Upper lobe of left lung (tissue), 6 donors: Measurements from ENCODE around the gene SYNGAP1. TPM values are rescaled to one million over a fixed set of nuclear protein-coding genes. Genes with fewer than 3 reads are reported as not detected.
A peak's percentile ranks its signal among the peaks of the same experiment; 100 is the strongest.

Experiments used
- ATAC-seq, 2 donors: fragments of 200-7000 bp; cut with Tn5 transposase; one replicate each; pipeline ENCODE4 v1.9.1; 2022; ENCODE audit warnings: mild to moderate bottlenecking in 2 of 2, moderate library complexity in 2 of 2; ENCODE audit not compliant: low FRiP score in 2 of 2
- DNase-seq, 2 donors: peaks; one replicate each; pipeline ENCODE4 v3.0.0-alpha.2; 2019 to 2020
- H3K27ac ChIP-seq, 4 donors: fragments of 200-600 bp; sonication (generic); one replicate each; pipeline ENCODE4 v1.5.1; 2016 to 2019
- H3K27me3 ChIP-seq, 4 donors: fragments of 200-600 bp; sonication (generic); one replicate each; pipeline ENCODE4 v1.5.1; 2017 to 2019
- H3K36me3 ChIP-seq, 4 donors: fragments of 200-600 bp; sonication (generic); one replicate each; pipeline ENCODE4 v1.5.1; 2016 to 2019
- H3K4me1 ChIP-seq, 4 donors: fragments of 200-600 bp; sonication (generic); one replicate each; pipeline ENCODE4 v1.5.1; 2018 to 2019
- H3K4me3 ChIP-seq, 4 donors: fragments of 200-600 bp; sonication (generic); one replicate each; pipeline ENCODE4 v1.5.1; 2017 to 2019; ENCODE audit warnings: mild to moderate bottlenecking in 2 of 4, moderate library complexity in 1 of 4
- H3K9me3 ChIP-seq, 4 donors: fragments of 200-600 bp; sonication (generic); one replicate each; pipeline ENCODE4 v1.5.1; 2018 to 2019
- EP300 ChIP-seq, 4 donors: sonication (generic); formaldehyde crosslinking; IDR thresholded peaks; one replicate each; pipeline ENCODE4 v1.5.1; 2017; ENCODE audit warnings: antibody characterized with exemption in 4 of 4, control low read depth in 2 of 4
- POLR2A ChIP-seq, 4 donors: fragments of 450-650 bp; IDR thresholded peaks; one replicate each; pipeline ENCODE4 v1.5.1; 2016 to 2017; ENCODE audit warnings: antibody characterized with exemption in 4 of 4, mild to moderate bottlenecking in 2 of 4
- POLR2AphosphoS5 ChIP-seq, 2 donors: sonication (generic); formaldehyde crosslinking; IDR thresholded peaks; one replicate each; pipeline ENCODE4 v1.5.1; 2017; ENCODE audit warnings: antibody characterized with exemption in 2 of 2
- WGBS, 2 donors: methylation state at CpG; one replicate each; pipeline ENCODE4 v1.1.5; 2017 to 2018; 5-methylcytosine and 5-hydroxymethylcytosine counted together
- total RNA-seq, 6 donors: library from RNA; depleted of rRNA in 4 of 6; stranded (reverse); fragments of >200 nt in 4 of 6; gene quantifications; one replicate each; pipeline versions ENCODE4 v1.1.0 to v1.2.1, GENCODE V29; 2016 to 2021
- TF ChIP-seq, protein P1 (sequence below), 6 experiments: fragments of 450-650 bp in 4 of 6; fragments of 200-600 bp in 2 of 6; sonication (generic) in 2 of 6; IDR thresholded peaks; one replicate each; pipeline ENCODE4 v1.5.1; 2016 to 2019; ENCODE audit warnings: antibody characterized with exemption in 6 of 6
- donor health status: DM: no; HTN: no; CAD: no; lungs with moderate emphysema.
- donor health status: DM: no; HTN: yes; CAD: no; lungs with severe emphysema.

Gene SYNGAP1
- total RNA-seq, 6 donors from 2014 or later, result 8.2 to 57.6 (median 19.5) TPM

DNA sequence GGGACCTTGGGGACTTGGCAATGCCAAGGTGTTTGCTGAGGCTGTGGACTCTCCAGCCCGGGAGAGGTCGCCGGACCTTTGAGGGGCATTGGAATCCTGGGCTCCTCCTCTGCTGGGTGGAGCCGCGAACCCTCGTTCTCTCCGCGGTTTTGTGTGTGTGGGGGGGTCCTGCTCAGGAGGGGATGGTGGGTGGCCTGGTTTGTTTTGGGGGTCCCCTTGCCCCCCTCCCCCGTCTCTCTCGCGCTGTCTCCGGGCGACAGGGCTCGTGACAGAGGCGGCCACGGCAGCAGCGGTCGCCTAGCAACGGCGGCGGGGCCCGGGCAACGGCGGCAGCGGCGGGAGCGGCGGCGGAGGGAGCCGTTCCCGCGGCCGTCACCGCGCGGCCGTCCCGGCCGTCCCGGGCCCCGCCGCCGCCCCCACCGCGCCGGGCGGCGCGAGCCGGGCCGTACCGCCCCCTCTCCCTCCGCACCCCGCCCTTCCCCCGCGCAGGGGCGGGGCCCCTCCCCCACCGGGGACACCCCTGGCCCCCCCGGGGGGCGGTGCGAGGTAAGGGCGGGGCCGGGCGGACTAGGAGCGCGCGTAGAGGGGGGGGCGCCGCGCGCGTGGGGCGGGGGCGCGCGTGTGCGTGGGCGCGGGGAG lies 7.8 kb downstream of the SYNGAP1 start:
- Histone ChIP-seq H3K27me3 (no peaks in the 10 kb centered on the region), H3K4me1 (peaks cover 44 to 70% (median 62%) of the 10 kb centered on the region in 4 donors), H3K36me3 (no peaks in the 10 kb centered on the region), H3K27ac (peak overlapping the region; percentile 55 to 97 (median 94)), H3K9me3 (no peaks in the 10 kb centered on the region), H3K4me3 (peak overlapping the region; percentile 36 to 69 (median 60))
- DNase-seq (peak; percentile 69 to 93), ATAC-seq (no peak)
- WGBS, 2 donors, result 0% methylated on average over 10 of the region's 79 CpGs; no CpG with 5 or more reads in 1 of the 2 donors
- TF ChIP-seq POLR2A (IDR thresholded peaks at IDR 0.05) (no peak), EP300 (IDR thresholded peaks at IDR 0.05) (no peak), POLR2AphosphoS5 (IDR thresholded peaks at IDR 0.05) (no peak)
- TF ChIP-seq, protein P1, sequence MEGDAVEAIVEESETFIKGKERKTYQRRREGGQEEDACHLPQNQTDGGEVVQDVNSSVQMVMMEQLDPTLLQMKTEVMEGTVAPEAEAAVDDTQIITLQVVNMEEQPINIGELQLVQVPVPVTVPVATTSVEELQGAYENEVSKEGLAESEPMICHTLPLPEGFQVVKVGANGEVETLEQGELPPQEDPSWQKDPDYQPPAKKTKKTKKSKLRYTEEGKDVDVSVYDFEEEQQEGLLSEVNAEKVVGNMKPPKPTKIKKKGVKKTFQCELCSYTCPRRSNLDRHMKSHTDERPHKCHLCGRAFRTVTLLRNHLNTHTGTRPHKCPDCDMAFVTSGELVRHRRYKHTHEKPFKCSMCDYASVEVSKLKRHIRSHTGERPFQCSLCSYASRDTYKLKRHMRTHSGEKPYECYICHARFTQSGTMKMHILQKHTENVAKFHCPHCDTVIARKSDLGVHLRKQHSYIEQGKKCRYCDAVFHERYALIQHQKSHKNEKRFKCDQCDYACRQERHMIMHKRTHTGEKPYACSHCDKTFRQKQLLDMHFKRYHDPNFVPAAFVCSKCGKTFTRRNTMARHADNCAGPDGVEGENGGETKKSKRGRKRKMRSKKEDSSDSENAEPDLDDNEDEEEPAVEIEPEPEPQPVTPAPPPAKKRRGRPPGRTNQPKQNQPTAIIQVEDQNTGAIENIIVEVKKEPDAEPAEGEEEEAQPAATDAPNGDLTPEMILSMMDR (IDR thresholded peaks at IDR 0.05), result no peak

DNA sequence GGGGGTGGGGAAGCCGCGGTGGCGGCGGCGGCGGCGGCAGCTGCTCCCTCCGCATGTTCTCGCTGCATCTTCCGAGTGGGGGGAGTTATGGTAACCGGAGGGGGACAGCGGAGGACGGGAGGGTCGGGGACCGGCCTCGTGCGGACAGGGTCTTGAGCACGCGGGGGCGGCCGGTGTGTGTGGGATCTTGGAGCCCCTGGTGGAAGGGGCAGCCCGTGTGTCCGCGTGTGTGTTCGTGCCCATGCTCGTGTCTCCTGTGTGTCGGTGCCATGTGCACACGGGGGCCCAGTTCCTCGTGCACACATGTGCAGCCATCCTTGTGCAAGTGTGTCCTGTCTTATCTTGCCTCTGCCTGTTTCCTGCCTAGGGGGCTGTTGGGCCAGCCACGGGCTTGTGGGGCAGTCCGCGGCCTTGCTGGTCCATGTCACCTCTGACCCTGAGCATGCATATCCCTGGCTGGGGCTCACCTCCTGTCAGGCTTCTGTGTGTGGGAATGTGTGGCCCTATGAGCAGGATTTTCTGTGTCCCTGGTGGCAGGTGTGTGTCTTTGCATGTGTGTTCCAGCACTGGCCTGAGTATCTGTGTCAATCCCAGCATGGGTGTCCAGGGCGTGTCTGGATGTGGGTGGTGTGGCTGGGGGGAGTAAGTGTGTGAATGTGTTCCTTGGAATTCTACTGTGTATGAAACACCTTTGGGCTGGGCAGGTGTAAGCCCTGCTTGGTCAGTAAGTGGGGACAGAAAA lies 8.5 kb downstream of the SYNGAP1 start:
- no peaks in the 10 kb centered on the region for H3K36me3 ChIP-seq
- TF ChIP-seq, protein P1 (IDR thresholded peaks at IDR 0.05), result peak; percentile 12 to 64 (median 40)
- peak in 1 of 2 donors; percentile 37 for TF ChIP-seq POLR2AphosphoS5 (IDR thresholded peaks at IDR 0.05)
- no peak for TF ChIP-seq POLR2A (IDR thresholded peaks at IDR 0.05)
- no peak for TF ChIP-seq EP300 (IDR thresholded peaks at IDR 0.05)
- H3K27me3 ChIP-seq, result no peaks in the 10 kb centered on the region
- no peak for ATAC-seq
- H3K4me3 ChIP-seq, result peak overlapping the region in 3 of 4 donors; percentile 54 to 69 (median 66)
- no peaks in the 10 kb centered on the region for H3K9me3 ChIP-seq
- peak overlapping the region; percentile 44 to 95 (median 71) for H3K27ac ChIP-seq
- DNase-seq, result peak in 1 of 2 donors; percentile 28
- peaks cover 44 to 70% (median 62%) of the 10 kb centered on the region in 4 donors for H3K4me1 ChIP-seq
- WGBS, 2 donors, result 4 to 12% methylated on average over 17 to 18 of the region's 33 CpGs

DNA sequence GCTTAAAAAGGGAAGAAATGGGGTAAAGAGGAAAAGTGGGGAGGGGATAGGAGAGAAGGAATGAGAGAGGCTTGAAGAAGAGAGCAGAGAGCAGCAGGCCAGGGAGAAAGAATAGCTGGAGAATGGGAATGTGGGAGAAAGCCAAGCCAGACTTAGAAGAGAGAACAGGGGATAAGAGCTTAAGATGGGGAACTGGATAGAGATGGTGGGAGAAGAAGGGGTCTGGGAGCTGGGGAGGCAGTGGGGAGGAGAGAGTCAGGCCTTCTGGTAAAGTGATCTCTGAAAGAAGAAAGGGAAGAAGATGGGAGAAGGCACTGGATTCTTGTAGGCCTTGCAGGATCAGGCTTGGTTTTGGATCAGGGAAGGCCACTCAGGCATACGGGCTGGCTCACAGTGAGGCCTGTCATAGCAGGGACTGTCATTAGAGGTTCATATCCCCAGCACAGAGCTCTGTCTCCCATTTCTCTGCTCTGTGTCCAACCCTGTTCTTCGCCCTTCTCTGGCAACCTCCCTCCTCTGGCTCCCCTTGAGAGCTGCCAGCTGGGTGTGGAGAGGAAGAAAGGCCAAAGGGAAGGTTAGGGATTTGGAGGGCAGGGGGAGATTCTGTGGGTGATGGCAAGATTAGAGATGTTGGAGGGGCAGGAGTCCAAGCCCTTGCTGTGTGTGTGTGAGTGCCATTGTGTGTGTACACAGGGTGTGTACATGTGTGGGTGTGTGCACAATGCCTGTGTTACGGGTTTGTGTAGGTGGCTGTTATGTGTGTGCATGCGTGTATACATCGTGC lies 9.3 kb downstream of the SYNGAP1 start:
- Histone ChIP-seq H3K27me3 (no peaks in the 10 kb centered on the region), H3K36me3 (no peaks in the 10 kb centered on the region), H3K4me1 (peaks cover 44 to 69% (median 62%) of the 10 kb centered on the region in 4 donors), H3K4me3 (peak overlapping the region in 1 of 4 donors; percentile 69), H3K27ac (peak overlapping the region; percentile 23 to 95 (median 71)), H3K9me3 (no peaks in the 10 kb centered on the region)
- DNase-seq, result no peak
- TF ChIP-seq POLR2AphosphoS5 (IDR thresholded peaks at IDR 0.05) (no peak), POLR2A (IDR thresholded peaks at IDR 0.05) (no peak), EP300 (IDR thresholded peaks at IDR 0.05) (no peak)
- TF ChIP-seq, protein P1 (IDR thresholded peaks at IDR 0.05), result peak in 1 of 6 experiments; percentile 0
- ATAC-seq, result no peak
- WGBS, 2 donors, result 48 to 69% methylated on average over 5 of the region's 5 CpGs

DNA sequence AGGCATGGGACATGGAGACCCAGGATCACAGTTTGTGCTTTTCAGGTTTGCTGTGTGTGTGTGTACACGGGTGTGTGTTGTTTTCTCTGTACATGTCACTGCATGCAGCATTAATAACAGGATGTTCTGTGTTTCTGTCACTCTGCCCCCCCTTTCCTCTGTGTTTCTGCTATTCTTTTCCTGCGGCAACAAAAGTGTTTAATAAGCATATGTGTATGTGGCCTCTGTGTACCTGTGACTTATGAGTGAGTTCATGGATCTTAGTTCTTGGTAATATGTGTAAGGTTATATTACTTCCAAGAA lies 9.8 kb downstream of the SYNGAP1 start:
- TF ChIP-seq EP300 (IDR thresholded peaks at IDR 0.05), result no peak
- no peak for TF ChIP-seq POLR2AphosphoS5 (IDR thresholded peaks at IDR 0.05)
- TF ChIP-seq, protein P1 (IDR thresholded peaks at IDR 0.05), result no peak
- peak in 1 of 4 donors; percentile 9 for TF ChIP-seq POLR2A (IDR thresholded peaks at IDR 0.05)

More for the DNA sequence above, 9.8 kb downstream of the SYNGAP1 start:
- Histone ChIP-seq H3K27ac (peak overlapping the region in 2 of 4 donors; percentile 73 to 95), H3K4me3 (no peak overlapping the region), H3K9me3 (no peaks in the 10 kb centered on the region), H3K27me3 (no peaks in the 10 kb centered on the region), H3K4me1 (peaks cover 40 to 64% (median 58%) of the 10 kb centered on the region in 4 donors), H3K36me3 (no peaks in the 10 kb centered on the region)
- ATAC-seq (no peak), DNase-seq (no peak)
- WGBS, 2 donors, result 21 to 32% methylated on average over 2 of the region's 2 CpGs
